ENCODE data around the gene PDZRN3. TPM values are rescaled to one million over a fixed set of nuclear protein-coding genes. Genes with fewer than 3 reads are reported as not detected.

The PDZRN3 gene
- total and polyA plus RNA-seq, 2 donors (not counting 3 experiments of a cell fraction or from before 2014, with no cell fraction given): not detected

DNA sequence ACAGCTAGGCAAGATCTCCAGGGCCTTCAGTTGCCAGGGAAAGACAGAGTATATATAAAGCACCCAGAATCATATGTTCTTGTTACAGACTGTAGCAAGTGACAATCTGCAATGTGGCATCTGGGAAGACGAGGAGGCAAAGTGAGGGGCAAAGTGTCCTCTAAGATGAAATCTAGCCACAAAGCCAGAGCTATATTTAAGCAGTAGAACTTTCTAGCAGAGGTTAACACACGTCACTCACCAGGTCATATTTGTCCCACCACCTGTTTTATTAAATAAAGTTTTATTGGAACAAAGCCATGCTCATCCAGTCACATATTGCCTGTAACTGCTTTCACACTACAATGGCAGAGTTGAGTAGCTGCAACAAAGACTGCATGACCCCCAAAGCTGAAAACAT, 51.5 kb downstream of the PDZRN3 start:
- no peak for FAIRE-seq
- Histone ChIP-seq H3K79me2 (ENCODE audit: control insufficient read depth, insufficient read depth, low read length) (no peaks in the 10 kb centered on the region), H3K9ac (replicated peaks; ENCODE audit: extremely low read depth, insufficient read depth, low read length) (no peak overlapping the region), H3K4me1 (ENCODE audit: control insufficient read depth, extremely low read depth, insufficient read depth, low read length) (no peaks in the 10 kb centered on the region), H3K27me3 (ENCODE audit: control insufficient read depth in 2 of 2, insufficient read depth in 2 of 2, low read length in 2 of 2) (no peaks in the 10 kb centered on the region), H3K9me1 (replicated peaks; ENCODE audit: control insufficient read depth, extremely low read depth, insufficient read depth, low read length) (no peaks in the 10 kb centered on the region), H3K4me3 (replicated peaks in 1 of 3; ENCODE audit: insufficient read depth in 1 of 3, low read depth in 1 of 3, low read length in 3 of 3) (no peak overlapping the region), H3K4me2 (ENCODE audit: insufficient read depth, low read length) (no peak overlapping the region), H3K27ac (ENCODE audit: insufficient read depth, low read depth, low read length) (no peak overlapping the region), H4K20me1 (replicated peaks; ENCODE audit: control insufficient read depth, extremely low read depth, insufficient read depth, low read length) (no peaks in the 10 kb centered on the region), H2AFZ (ENCODE audit: low read depth, low read length) (no peak overlapping the region), H3K9me3 (replicated peaks; ENCODE audit: control insufficient read depth, insufficient read depth, low read length) (no peaks in the 10 kb centered on the region), H3K36me3 (ENCODE audit: control insufficient read depth in 2 of 2, extremely low read depth in 1 of 2, insufficient read depth in 2 of 2, low read length in 2 of 2) (no peaks in the 10 kb centered on the region)
- no TSS peak for BruUV-seq (replicated peaks)
- dilution Hi-C loops (cut with MboI; ENCODE audit: extremely low pct_ligation_motif_present, low sequenced_read_pairs) (no loop called here), intact Hi-C loops (cut with micrococcal nuclease) (no loop called here)
- ChIA-PET CTCF (no interaction called here), POLR2A (no interaction called here)
- DNase-seq (ENCODE audit: low read depth, low spot score): no peak
- TF ChIP-seq POLR2A (IDR thresholded peaks at IDR 0.05; ENCODE audit: low read depth, low read length) (no peak), GATA2 (IDR thresholded peaks at IDR 0.05; ENCODE audit: insufficient read depth, insufficient read length, low read depth, low read length) (no peak), FOS (IDR thresholded peaks at IDR 0.05; ENCODE audit: borderline replicate concordance, insufficient read depth, low read length) (no peak), EZH2 (IDR thresholded peaks at IDR 0.05; ENCODE audit: borderline replicate concordance, low read depth, low read length, severe bottlenecking) (no peak), POLR2AphosphoS5 (IDR thresholded peaks at IDR 0.05; ENCODE audit: insufficient read depth, low read depth, low read length) (no peak), JUN (IDR thresholded peaks at IDR 0.05; ENCODE audit: borderline replicate concordance, insufficient read depth, insufficient read length, low read depth) (no peak), MYC (IDR thresholded peaks at IDR 0.05; ENCODE audit: low read depth, low read length) (no peak)
- TF ChIP-seq, protein P1, sequence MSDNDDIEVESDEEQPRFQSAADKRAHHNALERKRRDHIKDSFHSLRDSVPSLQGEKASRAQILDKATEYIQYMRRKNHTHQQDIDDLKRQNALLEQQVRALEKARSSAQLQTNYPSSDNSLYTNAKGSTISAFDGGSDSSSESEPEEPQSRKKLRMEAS (IDR thresholded peaks at IDR 0.05; ENCODE audit: insufficient read depth, insufficient read length): no peak
- TF ChIP-seq, protein P2, sequence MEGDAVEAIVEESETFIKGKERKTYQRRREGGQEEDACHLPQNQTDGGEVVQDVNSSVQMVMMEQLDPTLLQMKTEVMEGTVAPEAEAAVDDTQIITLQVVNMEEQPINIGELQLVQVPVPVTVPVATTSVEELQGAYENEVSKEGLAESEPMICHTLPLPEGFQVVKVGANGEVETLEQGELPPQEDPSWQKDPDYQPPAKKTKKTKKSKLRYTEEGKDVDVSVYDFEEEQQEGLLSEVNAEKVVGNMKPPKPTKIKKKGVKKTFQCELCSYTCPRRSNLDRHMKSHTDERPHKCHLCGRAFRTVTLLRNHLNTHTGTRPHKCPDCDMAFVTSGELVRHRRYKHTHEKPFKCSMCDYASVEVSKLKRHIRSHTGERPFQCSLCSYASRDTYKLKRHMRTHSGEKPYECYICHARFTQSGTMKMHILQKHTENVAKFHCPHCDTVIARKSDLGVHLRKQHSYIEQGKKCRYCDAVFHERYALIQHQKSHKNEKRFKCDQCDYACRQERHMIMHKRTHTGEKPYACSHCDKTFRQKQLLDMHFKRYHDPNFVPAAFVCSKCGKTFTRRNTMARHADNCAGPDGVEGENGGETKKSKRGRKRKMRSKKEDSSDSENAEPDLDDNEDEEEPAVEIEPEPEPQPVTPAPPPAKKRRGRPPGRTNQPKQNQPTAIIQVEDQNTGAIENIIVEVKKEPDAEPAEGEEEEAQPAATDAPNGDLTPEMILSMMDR (IDR thresholded peaks at IDR 0.05; ENCODE audit: extremely low read depth in 1 of 2, insufficient read depth in 1 of 2, low read depth in 1 of 2, low read length in 2 of 2): no peak
